Keratinocyte (primary cell): ENCODE data around the gene SUGCT. TPM values are rescaled to one million over a fixed set of nuclear protein-coding genes. Genes with fewer than 3 reads are reported as not detected.

Experiments used
- DNase-seq: peaks from one replicate; pipeline ENCODE4 v3.0.0-alpha.2; 2011; ENCODE audit warnings: low read depth, missing footprints, low spot score
- FAIRE-seq: peaks from 2 replicates; lab custom pipeline; 2011; peaks lifted over from hg19 to GRCh38; lab: Jason Lieb, UNC
- H2AFZ ChIP-seq: 2 replicates; pipeline ENCODE4 v1.6.0; 2012; ENCODE audit warnings: low read length, control low read depth, inconsistent platforms; ENCODE audit not compliant: control insufficient read depth
- H3K27ac ChIP-seq: 2 replicates; pipeline ENCODE4 v1.5.1; 2011; ENCODE audit warnings: low read length; ENCODE audit not compliant: control insufficient read depth, insufficient read depth
- H3K27me3 ChIP-seq: 3 replicates; pipeline ENCODE4 v1.6.0; 2011; ENCODE audit warnings: low read length; ENCODE audit not compliant: control insufficient read depth, insufficient read depth; ENCODE audit errors: extremely low read depth
- H3K36me3 ChIP-seq, 2 experiments: 2 replicates in 1 of 2; 3 replicates in 1 of 2; pipeline ENCODE4 v1.5.1; 2011; ENCODE audit warnings: low read length in 2 of 2, mild to moderate bottlenecking in 1 of 2; ENCODE audit not compliant: control insufficient read depth in 2 of 2, insufficient read depth in 2 of 2; ENCODE audit errors: extremely low read depth in 1 of 2
- H3K4me1 ChIP-seq: 3 replicates; pipeline ENCODE4 v1.5.1; 2011; ENCODE audit warnings: low read length; ENCODE audit not compliant: control insufficient read depth, insufficient read depth; ENCODE audit errors: extremely low read depth
- H3K4me2 ChIP-seq: 3 replicates; pipeline ENCODE4 v1.6.0; 2011; ENCODE audit warnings: low read depth, low read length; ENCODE audit not compliant: control insufficient read depth, insufficient read depth; ENCODE audit errors: extremely low read depth
- H3K4me3 ChIP-seq, 3 experiments: fragments of 200-600 bp in 1 of 3; sonication (generic) in 1 of 3; 2 replicates in 2 of 3; 3 replicates in 1 of 3; pipeline ENCODE4 v1.5.1; 2011 to 2016; ENCODE audit warnings: low read length in 3 of 3, mild to moderate bottlenecking in 3 of 3, control low read depth in 2 of 3, inconsistent platforms in 1 of 3, low read depth in 1 of 3, mixed read lengths in 1 of 3, mixed run types in 1 of 3, moderate library complexity in 1 of 3; ENCODE audit not compliant: control insufficient read depth in 2 of 3, insufficient read depth in 2 of 3; ENCODE audit errors: extremely low read depth in 1 of 3
- H3K79me2 ChIP-seq: 2 replicates; pipeline ENCODE4 v1.6.0; 2012; ENCODE audit warnings: low read length; ENCODE audit not compliant: control insufficient read depth, insufficient read depth
- H3K9ac ChIP-seq: 3 replicates; pipeline ENCODE4 v1.6.0; 2011; ENCODE audit warnings: low read length; ENCODE audit not compliant: control insufficient read depth, insufficient read depth; ENCODE audit errors: extremely low read depth
- H3K9me1 ChIP-seq: 3 replicates; pipeline ENCODE4 v1.6.0; 2011; ENCODE audit warnings: low read length; ENCODE audit not compliant: control insufficient read depth, insufficient read depth; ENCODE audit errors: extremely low read depth
- H3K9me3 ChIP-seq: 2 replicates; pipeline ENCODE4 v1.5.1; 2012; ENCODE audit warnings: low read depth, low read length; ENCODE audit not compliant: control insufficient read depth
- H4K20me1 ChIP-seq: 3 replicates; pipeline ENCODE4 v1.6.0; 2011; ENCODE audit warnings: low read length; ENCODE audit not compliant: control insufficient read depth, insufficient read depth; ENCODE audit errors: extremely low read depth
- EZH2 ChIP-seq: IDR thresholded peaks from one replicate; pipeline ENCODE4 v1.6.1; 2012; ENCODE audit warnings: inconsistent platforms, mild to moderate bottlenecking, low read length, moderate library complexity
- dilution Hi-C: fragments of 300-500 bp; cut with MboI; formaldehyde crosslinking; loops from one replicate; pipeline ENCODE4 v1.7.0; 2020; ENCODE audit warnings: low sequenced_read_pairs; ENCODE audit not compliant: extremely low pct_ligation_motif_present
- polyA plus RNA-seq, 5 experiments: library from polyadenylated mRNA; depleted of rRNA in 3 of 5; stranded (reverse) in 3 of 5; stranded (forward) in 1 of 5; unstranded in 1 of 5; fragments of >200 nt; gene quantifications; 1 replicate in 1 of 5; 2 replicates in 3 of 5; 3 replicates in 1 of 5; pipeline versions ENCODE4 v1.2.1 to v1.2.3, GENCODE V29; 2011 to 2012; ENCODE audit warnings: missing spikeins in 2 of 5, low read depth in 1 of 5, low replicate concordance in 1 of 5
- TF ChIP-seq, protein P1 (sequence below), 3 experiments: IDR thresholded peaks in 1 of 3; conservative IDR thresholded peaks in 1 of 3; optimal IDR thresholded peaks in 1 of 3; 2 replicates in 2 of 3; 3 replicates in 1 of 3; pipeline versions ENCODE3 to v1.5.1; 2011; ENCODE audit warnings: low read length in 3 of 3, mild to moderate bottlenecking in 3 of 3, moderate library complexity in 2 of 3, control low read depth in 1 of 3, inconsistent platforms in 1 of 3; ENCODE audit not compliant: insufficient read depth in 2 of 3; ENCODE audit errors: extremely low read depth in 1 of 3

The SUGCT gene
- polyA plus RNA-seq, 1 donor (not counting 4 experiments of a cell fraction or from before 2014, with no cell fraction given): 134 TPM

DNA sequence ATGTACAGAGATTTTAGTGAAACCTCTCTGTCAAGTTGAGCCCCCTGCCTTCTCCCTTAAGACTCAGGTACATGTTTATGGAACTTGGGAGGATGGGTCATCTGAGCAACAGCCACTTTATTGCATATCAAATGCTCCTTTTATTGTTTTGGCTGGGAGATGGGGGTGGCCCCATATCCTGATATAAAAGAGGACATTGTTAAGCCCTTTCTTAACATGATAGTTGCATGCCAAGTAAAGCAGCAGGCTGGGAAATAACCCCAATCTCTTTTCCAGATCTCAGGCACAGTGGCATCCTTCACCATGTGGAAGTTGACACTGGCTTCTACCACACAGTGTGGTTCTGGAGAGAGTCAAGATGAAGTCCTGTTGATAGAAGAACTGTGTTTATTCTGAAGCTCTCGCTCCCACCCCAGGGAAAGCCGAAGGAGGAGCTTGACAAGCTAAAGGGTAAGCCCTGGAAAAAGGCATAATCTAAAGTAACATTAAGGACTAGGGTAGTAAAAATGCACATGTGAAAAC, 746.7 kb downstream of the SUGCT start:
- no peaks in the 10 kb centered on the region for H3K79me2 ChIP-seq
- DNase-seq (no peak), FAIRE-seq (no peak)
- no peak overlapping the region for H3K4me2 ChIP-seq
- H2AFZ ChIP-seq: no peak overlapping the region
- H3K9me3 ChIP-seq: no peaks in the 10 kb centered on the region
- H3K4me1 ChIP-seq: no peaks in the 10 kb centered on the region
- no peaks in the 10 kb centered on the region for H4K20me1 ChIP-seq
- H3K36me3 ChIP-seq: no peaks in the 10 kb centered on the region
- H3K27me3 ChIP-seq: no peaks in the 10 kb centered on the region
- H3K4me3 ChIP-seq: no peak overlapping the region
- TF ChIP-seq, protein P1, sequence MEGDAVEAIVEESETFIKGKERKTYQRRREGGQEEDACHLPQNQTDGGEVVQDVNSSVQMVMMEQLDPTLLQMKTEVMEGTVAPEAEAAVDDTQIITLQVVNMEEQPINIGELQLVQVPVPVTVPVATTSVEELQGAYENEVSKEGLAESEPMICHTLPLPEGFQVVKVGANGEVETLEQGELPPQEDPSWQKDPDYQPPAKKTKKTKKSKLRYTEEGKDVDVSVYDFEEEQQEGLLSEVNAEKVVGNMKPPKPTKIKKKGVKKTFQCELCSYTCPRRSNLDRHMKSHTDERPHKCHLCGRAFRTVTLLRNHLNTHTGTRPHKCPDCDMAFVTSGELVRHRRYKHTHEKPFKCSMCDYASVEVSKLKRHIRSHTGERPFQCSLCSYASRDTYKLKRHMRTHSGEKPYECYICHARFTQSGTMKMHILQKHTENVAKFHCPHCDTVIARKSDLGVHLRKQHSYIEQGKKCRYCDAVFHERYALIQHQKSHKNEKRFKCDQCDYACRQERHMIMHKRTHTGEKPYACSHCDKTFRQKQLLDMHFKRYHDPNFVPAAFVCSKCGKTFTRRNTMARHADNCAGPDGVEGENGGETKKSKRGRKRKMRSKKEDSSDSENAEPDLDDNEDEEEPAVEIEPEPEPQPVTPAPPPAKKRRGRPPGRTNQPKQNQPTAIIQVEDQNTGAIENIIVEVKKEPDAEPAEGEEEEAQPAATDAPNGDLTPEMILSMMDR (optimal IDR thresholded peaks at IDR 0.05 in 1 of 3, IDR thresholded peaks at IDR 0.05 in 1 of 3, conservative IDR thresholded peaks at IDR 0.05 in 1 of 3; ENCODE audit: extremely low read depth in 1 of 3, insufficient read depth in 2 of 3, low read length in 3 of 3): no peak
- no peak for TF ChIP-seq EZH2
- no peak overlapping the region for H3K27ac ChIP-seq
- no peaks in the 10 kb centered on the region for H3K9me1 ChIP-seq
- dilution Hi-C loops: no loop called here
- H3K9ac ChIP-seq: no peak overlapping the region

DNA sequence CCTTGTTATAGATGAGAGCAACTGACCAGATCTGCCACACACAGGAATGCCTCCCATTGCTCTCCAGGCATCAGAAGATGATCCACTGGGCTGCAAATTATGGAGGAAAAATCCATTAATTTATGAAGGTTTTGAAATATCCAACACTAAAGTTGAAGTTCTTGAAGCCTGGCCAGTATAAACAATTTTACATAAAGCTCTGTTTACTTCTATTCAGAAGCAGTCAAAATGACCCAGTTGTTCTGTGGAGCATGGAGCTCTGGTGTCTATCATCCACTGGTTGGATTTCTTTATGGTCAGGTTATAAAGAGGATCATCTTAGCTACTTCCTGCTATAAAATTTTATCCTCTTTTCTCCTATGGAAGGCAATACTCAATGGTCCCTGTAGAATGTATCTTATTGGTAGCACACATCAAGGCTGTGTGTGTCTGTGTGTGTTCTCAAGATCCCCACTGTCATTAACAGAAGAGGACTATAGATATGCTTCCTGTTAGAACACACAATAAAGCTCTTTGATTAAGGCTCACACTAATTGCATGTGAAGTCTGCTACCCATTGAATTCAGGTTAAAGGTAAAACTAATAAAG, 747.4 kb downstream of the SUGCT start:
- no peak overlapping the region for H2AFZ ChIP-seq
- no peak overlapping the region for H3K27ac ChIP-seq
- FAIRE-seq (no peak), DNase-seq (no peak)
- TF ChIP-seq, protein P1 (optimal IDR thresholded peaks at IDR 0.05 in 1 of 3, IDR thresholded peaks at IDR 0.05 in 1 of 3, conservative IDR thresholded peaks at IDR 0.05 in 1 of 3; ENCODE audit: extremely low read depth in 1 of 3, insufficient read depth in 2 of 3, low read length in 3 of 3): no peak
- no peak for TF ChIP-seq EZH2
- H3K36me3 ChIP-seq: no peaks in the 10 kb centered on the region
- no peak overlapping the region for H3K4me2 ChIP-seq
- H3K9me1 ChIP-seq: no peaks in the 10 kb centered on the region
- no peak overlapping the region for H3K9ac ChIP-seq
- H3K79me2 ChIP-seq: no peaks in the 10 kb centered on the region
- dilution Hi-C loops: no loop called here
- H3K9me3 ChIP-seq: no peaks in the 10 kb centered on the region
- H3K4me1 ChIP-seq: peaks cover 5% of the 10 kb centered on the region
- no peaks in the 10 kb centered on the region for H4K20me1 ChIP-seq
- H3K4me3 ChIP-seq: no peak overlapping the region
- H3K27me3 ChIP-seq: no peaks in the 10 kb centered on the region
